EH (cell line): ENCODE measurements around the gene CD164.

Source experiments
- DNase-seq: peaks from one replicate; pipeline ENCODE4 v3.0.0-alpha.2; 2015; ENCODE audit warnings: low read depth

CD164 gene

GRCh38 chr6:109381747-109382575 lies at the start of gene CD164:
Gene CD164 (minus strand): TSS chr6:109382467. CDS start chr6:109382378, 89 bp downstream.
- peak; percentile 93 for DNase-seq

DNA sequence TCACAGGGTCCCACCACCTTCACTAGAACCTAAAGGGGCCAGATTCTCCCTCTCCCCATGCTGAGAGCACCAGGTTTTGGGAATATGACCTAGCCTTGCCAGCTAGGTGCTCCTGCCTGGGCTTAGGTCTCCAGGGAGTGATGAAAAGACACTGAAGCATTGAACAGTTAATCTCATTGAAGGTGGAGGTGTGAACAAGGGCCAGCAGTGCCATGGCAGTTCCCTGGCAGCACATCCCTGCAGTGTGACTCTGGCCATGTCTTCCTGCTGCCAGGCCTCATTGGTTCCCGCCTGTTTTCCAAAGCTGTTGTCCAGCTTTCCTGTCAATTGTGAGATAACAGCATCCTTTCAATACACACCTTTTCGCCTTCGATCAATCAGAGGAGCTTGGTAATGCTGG lies 47.2 kb upstream of the CD164 start:
- no peak for DNase-seq

DNA sequence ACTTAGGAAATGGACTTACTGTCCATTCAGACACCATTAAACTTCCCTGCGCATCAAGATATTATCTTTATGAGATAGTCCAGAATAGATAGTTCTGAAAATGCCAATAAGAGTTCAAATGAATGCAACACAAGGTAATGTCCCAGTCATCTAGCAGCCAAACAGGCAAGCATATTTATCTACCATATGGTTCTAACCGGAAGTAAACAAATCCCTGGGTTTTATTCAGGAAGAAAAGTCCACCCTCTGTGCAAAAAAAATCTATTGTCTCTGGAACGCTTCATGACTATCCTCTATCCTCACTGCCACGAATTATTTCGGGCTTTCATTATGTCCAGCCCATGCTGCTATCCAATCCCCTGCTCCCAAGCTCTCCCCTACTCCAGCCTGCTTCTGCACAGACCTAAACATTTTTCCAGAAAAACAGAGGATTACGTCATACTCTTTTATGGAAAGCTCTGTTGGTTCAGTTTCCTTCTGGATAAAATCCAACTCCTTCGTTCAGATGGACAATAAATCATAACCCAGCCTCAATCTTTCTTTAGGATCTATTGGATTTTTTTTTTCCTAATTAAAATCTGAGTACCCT lies 46.7 kb upstream of the CD164 start:
- DNase-seq, result peak; percentile 78

- no peak for DNase-seq
These were observed 42.7 kb upstream of the CD164 start for GRCh38 chr6:109424946-109425345.

- DNase-seq, result no peak
These were observed 38.9 kb upstream of the CD164 start for GRCh38 chr6:109421184-109421583.

- no peak for DNase-seq
These were observed 38.5 kb upstream of the CD164 start for GRCh38 chr6:109420751-109421150.

- DNase-seq, result no peak
These were observed 35.4 kb upstream of the CD164 start for GRCh38 chr6:109417646-109418045.

DNA sequence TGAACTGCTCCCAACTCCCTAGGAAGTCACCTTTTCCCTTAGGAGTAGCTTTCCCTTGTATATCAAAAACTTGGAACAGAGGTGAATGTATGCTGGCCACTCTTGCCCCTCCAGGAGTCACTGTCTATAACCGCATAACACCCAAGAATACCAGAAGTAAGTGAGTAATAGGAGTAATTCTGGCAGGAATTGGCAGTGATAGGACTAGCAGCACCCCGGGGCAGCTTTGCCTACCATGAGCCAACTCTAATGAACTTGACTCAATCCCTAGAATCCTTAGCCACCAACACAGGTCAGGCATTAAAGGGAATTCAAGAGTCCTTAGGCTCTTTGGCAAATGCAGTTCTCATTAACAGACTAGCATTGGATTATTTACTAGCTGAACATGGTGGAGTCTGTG lies 28.8 kb upstream of the CD164 start:
- no peak for DNase-seq

GRCh38 chr6:109406196-109406595 lies 23.9 kb upstream of the CD164 start:
- DNase-seq, result peak; percentile 42

GRCh38 chr6:109397020-109397419 lies 14.8 kb upstream of the CD164 start:
- peak; percentile 25 for DNase-seq

GRCh38 chr6:109396046-109396718 lies 13.9 kb upstream of the CD164 start:
- DNase-seq, result no peak

DNA sequence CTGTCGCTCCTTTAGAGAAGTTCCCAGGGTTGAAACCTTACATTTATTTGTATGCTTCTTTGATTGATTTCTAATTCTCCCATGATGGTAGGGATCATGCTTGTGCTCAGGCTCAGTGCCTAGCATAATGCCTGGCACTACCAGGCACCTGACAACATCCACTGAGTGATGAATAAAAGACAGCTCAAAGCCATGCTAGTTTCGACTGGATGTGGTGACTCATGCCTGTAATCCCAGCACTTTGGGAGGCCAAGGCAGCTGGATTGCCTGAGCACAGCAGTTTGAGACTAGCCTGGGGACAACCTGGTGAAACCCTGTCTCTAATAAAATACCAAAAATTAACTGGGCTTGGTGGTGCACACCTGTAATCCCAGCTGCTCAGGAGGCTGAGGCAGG lies 11.6 kb upstream of the CD164 start:
- DNase-seq, result peak; percentile 13

DNA sequence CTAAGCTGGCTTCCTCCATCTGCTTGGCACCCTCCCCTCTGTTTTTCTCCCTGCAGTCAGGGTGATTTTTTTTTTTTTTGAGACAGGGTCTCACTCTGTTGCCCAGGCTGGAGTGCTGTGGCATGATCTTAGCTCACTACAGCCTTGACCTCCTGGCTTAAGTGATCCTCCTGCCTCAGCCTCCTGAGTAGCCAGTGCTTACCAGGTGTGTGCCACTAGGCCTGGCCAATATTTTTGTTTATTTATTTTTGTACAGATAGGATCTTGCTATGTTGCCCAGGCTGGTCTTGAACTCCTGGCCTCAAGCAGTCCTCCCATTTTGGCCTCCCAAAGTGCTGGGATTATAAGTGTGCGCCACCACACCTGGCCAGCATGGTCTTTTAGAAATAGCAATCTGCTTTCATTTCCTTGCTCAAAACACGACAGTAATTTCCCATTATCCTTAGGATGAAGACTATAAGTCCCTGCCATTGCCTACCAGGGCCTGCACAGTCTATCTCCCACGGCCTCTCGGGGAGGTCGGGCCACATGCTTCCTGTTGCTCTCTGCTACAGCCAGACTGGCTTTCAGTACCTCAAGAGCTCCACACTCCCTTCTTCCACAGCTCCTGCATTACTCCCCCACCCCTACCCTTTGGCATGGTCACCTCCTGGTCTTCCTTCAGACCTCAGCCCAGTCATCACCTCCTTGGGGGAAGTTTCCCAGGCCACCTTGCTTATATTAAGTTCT lies 11.1 kb upstream of the CD164 start:
- DNase-seq, result no peak

- DNase-seq, result no peak
These were observed 7.5 kb upstream of the CD164 start for GRCh38 chr6:109389650-109390274.

GRCh38 chr6:109388265-109388664 lies 6.0 kb upstream of the CD164 start:
- no peak for DNase-seq

DNA sequence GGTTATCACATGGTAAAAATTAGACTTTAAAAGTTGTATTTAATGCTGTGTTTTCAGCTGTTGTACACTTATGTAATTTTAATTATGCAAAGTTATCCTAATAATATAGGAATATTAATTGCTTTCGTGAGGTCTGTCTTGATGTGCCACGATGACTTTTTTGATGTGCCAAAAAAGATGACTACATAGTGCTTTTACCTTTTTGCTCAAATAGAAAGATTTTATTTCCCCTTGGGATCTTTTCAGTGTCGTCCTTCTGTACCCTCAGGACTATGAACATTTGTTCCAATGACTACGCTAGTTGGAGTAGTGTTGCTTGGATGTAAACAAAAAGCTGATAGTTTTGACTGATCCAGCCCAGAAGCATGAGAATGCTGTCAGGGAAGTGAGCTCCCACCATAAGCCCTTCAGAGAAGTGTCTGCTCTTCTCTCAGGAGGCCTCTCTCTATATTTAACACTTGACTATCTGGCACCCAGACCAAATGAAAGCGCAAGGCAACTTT lies 1.2 kb upstream of the CD164 start:
- no peak for DNase-seq

DNA sequence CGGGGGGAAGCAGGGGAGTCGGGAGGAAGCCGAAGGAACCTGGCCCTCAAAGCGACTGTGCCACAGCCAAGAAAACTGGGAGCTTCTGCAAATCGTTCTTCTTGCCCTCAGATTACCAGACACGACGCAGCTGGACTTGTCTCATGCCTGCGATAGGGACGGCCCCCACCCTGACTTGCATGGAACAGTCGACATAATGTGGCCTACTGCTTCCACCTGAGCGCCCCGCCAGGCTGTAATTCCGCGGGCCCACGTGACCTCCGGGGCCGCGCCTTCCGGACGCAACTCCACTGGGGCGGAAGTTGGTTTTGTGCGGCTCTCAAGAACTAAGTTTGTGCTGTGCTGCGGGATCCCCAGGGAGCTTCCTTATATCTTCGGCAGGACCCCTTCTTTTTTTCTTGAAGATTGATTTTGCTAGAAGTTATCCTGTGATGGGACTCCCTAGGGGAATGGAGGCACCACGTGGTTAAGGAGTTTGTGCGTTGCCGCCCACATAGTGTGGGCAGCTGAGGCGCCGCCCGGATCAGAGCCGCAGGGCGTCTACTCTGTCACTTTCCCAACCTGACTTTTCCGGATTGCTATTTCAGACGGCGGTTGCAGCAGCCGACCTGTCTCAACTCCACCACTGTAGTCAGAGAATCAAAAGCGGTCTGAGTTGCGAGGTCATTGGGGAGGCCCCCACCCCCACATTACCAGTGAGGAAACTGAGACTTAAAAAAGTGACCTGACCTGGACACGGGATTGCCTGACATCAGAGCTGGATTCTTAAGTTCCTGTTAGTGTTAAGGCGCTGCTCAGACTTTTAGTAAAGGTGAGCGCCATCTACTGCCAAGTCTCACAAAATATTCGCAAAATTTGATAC lies 540 bp upstream of the CD164 start:
- peak; percentile 93 for DNase-seq

DNA sequence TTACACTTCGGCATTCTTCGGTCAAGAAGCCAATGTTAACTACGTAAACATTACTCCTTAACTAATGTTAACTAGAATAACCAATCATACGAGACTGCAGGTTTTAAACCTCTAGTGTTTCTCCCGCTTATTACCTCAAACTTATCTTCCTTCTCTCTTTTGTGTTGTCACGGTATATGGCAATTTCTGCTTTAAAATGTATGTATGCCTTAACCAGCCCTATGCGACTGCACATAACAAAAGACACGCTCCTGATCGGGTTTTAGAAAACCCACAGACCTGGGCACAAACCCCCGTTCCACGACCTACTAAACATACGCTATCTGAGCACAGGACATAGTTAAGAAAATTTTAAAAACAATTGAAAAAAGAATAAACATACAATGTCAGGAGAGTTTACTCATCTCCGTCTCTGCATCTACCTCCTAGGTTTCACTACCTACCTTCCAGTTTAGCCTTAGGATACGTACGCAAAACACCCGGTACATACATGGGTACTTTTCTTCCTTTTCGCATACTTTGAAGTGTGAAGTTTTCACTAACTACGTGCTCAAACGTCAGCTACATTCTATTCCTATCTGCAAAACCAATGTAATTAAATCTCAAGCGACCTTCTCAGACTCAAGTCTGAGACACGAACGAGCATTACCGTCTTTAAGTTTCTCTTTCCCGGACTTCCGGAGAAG lies 1.1 kb downstream of the CD164 start:
- DNase-seq, result peak; percentile 20

DNA sequence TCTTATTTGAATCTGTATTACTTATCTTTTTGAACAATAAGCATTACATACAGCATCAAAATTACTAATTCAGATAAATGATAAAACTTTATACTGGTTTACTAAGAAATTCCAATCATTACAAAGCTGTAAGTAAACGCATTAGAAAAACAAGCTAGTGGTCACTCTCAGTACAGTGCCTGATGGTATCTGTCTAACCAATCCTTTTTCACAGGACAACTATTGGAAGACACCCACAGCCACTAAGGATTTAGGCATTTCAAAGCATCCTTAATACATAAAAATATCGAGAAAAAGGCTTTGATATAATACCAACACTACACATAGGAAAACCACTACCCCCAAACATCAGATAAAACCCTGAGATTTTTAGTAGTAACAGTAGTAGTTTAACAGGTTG lies 2.6 kb downstream of the CD164 start:
- DNase-seq, result peak; percentile 76

- DNase-seq, result no peak
These were observed 4.5 kb downstream of the CD164 start for GRCh38 chr6:109377717-109378116.
